Measurements from ENCODE around the gene LIG1. TPM values are rescaled to one million over a fixed set of nuclear protein-coding genes. Genes with fewer than 3 reads are reported as not detected.
"Not testable (repeated sequence)": the region's sequence is repeated elsewhere in the genome, so short reads cannot be mapped to it uniquely, and the experiment has no call there.

LIG1 gene
- total RNA-seq, 8 experiments from 2014 or later: 12.8 to 54.4 (median 24.0) TPM

DNA sequence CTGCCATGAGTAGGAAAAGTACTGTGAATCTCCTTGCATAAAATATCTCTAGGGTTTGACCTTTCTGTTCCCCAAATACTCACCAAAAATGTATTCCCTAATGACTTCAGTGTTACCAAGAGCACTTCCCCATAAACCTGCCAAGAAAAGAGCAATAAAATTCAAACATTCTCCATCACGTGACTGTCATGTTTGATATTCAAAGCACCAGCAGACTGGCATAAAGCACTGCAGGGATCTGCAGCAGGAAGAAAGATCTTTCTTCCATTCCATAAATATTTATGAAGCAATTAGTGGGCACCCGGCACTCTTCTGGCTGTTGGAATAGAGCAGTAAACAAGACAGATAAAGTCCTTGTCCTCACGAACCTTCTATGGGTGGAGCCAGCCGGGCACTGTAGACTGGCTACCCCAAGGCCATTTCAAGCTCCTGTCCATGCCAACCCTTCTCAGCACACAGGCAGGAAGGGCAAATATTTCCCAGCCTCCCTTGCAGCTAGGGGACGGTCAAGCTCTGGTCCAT lies 79.8 kb downstream of the LIG1 start:
- in situ Hi-C loops (cut with MboI; ENCODE audit: low pct_unique_long_range_greater_than_20kb in 2 of 9, low sequenced_read_pairs in 9 of 9, unreplicated experiment in 9 of 9): loop anchor here in 1 of 9 experiments (25.0 kb wide), 1 partner anchor 128 kb away; no protein-coding TSS in a partner anchor
- 0 to 58% (median 38%) methylated on average over 1 to 4 of the region's 5 CpGs; no CpG with 5 or more reads in 3 of the 10 experiments for WGBS, 10 experiments
- ATAC-seq (replicated peaks in 6 of 8): peak in 6 of 8 experiments; percentile 44 to 96 (median 80)
- H3K27ac ChIP-seq: no peak overlapping the region
- no peak overlapping the region for H3K4me3 ChIP-seq
- H3K4me1 ChIP-seq (replicated peaks in 1 of 2): no peaks in the 10 kb centered on the region

DNA sequence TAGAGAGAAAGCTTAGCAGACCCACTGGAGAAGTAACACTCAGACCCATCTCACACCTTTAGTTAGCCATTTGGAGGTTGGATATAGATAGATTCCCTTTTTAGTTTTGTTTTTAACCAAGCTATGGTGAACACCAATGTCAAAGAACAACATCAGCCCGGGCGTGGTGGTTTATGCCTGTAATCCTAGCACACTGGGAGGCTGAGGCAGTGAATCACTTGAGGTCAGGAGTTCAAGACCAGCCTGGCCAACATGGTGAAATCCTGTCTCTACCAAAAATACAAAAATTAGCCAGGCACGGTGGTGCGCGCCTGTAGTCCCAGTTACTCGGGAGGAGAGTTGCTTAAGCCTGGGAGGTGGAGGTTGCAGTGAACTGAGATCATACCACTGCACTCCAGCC lies 81.2 kb downstream of the LIG1 start:
- not testable (repeated sequence) for ATAC-seq (replicated peaks in 6 of 8); H3K4me1 ChIP-seq (replicated peaks in 1 of 2); H3K4me3 ChIP-seq; H3K27ac ChIP-seq
- 70 to 100% (median 91%) methylated on average over 2 to 4 of the region's 6 CpGs; no CpG with 5 or more reads in 3 of the 10 experiments for WGBS, 10 experiments
- in situ Hi-C loops (cut with MboI; ENCODE audit: low pct_unique_long_range_greater_than_20kb in 2 of 9, low sequenced_read_pairs in 9 of 9, unreplicated experiment in 9 of 9): loop anchor here in 1 of 9 experiments (25.0 kb wide), 1 partner anchor 127 kb away; no protein-coding TSS in a partner anchor

DNA sequence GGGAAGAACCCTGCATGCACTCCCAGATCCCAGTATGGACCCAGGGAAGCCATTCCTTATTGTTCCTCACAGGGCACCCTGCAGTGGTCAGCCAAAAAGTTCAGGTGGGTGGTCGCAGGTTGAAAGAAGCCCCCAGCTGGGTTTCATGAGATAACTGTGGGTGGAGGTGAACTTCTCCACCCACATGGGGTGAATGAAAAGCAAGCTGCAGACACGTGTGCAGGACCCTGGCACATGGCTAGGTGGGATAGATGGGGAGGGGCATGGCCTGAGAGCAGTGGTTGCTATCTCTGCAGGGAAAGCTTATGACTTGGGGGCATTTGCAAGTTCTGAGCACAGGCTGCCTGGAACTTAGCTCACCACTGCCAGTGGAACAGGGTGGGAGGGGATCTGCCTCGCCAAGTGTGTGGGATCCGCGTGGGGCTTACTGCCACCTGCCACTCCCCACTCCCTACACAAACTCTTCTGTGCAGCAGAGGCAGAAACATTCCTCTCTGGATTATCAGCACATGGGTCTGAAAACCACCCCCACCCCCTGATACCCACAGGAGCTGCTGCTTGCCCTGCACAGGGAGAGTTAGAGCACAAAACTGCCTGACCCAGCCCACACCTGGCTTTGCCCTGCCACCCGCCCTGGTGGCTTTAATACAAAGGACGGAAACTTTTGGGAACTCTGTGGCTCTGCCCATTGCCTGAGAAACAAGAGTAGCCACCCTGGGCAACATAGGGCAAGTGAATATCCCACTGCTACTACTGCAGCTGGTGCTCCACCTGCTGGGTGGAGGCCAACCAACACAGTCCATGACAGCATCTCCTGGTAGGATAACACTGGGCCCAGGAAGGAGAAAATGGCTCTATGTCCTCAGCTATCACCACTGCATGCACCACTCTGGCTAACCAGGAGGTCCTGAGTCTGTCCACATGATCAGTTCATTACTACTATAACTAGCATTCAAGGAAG lies 84.0 kb downstream of the LIG1 start:
- H3K4me1 ChIP-seq (replicated peaks in 1 of 2): no peaks in the 10 kb centered on the region
- no peak overlapping the region for H3K4me3 ChIP-seq
- no peak for ATAC-seq (replicated peaks in 6 of 8)
- no peak overlapping the region for H3K27ac ChIP-seq
- WGBS, 10 experiments: 63 to 82% (median 75%) methylated on average over 1 to 3 of the region's 7 CpGs; no CpG with 5 or more reads in 7 of the 10 experiments
- in situ Hi-C loops (cut with MboI; ENCODE audit: low pct_unique_long_range_greater_than_20kb in 2 of 9, low sequenced_read_pairs in 9 of 9, unreplicated experiment in 9 of 9): loop anchor here in 1 of 9 experiments (25.0 kb wide), 1 partner anchor 124 kb away; no protein-coding TSS in a partner anchor

DNA sequence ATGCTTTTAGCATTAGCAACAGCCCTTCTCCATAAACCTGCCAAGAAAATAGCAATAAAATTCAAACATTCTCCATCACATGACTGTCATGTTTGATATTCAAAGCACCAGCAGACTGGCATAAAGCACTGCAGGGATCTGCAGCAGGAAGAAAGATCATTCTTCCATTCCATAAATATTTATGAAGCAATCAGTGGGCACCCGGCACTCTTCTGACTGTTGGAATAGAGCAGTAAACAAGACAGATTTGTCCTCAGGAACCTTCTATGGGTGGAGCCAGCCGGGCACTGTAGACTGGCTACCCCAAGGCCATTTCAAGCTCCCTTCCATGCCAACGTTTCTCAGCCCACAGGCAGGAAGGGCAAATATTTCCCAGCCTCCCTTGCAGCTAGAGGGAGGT lies 85.1 kb downstream of the LIG1 start:
- peak; percentile 21 to 94 (median 66) for ATAC-seq (replicated peaks in 6 of 8)
- no peak overlapping the region for H3K27ac ChIP-seq
- H3K4me3 ChIP-seq: no peak overlapping the region
- 0 to 67% (median 30%) methylated on average over 1 to 2 of the region's 3 CpGs; no CpG with 5 or more reads in 3 of the 10 experiments for WGBS, 10 experiments
- in situ Hi-C loops (cut with MboI; ENCODE audit: low pct_unique_long_range_greater_than_20kb in 2 of 9, low sequenced_read_pairs in 9 of 9, unreplicated experiment in 9 of 9): loop anchor here in 1 of 9 experiments (25.0 kb wide), 1 partner anchor 123 kb away; no protein-coding TSS in a partner anchor
- no peaks in the 10 kb centered on the region for H3K4me1 ChIP-seq (replicated peaks in 1 of 2)

DNA sequence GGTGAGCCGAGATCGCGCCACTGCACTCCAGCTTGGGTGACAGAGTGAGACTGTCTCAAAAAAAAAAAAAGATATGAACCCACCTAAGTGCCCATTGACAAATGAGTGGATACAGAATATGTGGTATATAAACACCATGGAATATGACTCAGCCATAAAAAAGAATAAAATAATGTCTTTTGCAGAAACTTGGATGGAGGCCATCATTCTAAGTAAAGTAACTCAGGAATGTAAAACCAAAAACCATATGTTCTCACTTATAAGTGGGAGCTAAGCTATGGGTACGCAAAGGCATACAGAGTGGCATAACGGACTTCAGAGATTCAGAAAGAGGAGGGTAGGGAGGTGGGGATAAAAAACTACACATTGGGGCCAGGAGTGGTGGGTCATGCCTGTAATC lies 89.0 kb downstream of the LIG1 start:
- H3K4me3 ChIP-seq: no peak overlapping the region
- ATAC-seq (replicated peaks in 6 of 8): no peak
- no peak overlapping the region for H3K27ac ChIP-seq
- 57 to 100% (median 90%) methylated on average over 1 to 5 of the region's 5 CpGs; no CpG with 5 or more reads in 2 of the 10 experiments for WGBS, 10 experiments
- H3K4me1 ChIP-seq (replicated peaks in 1 of 2): no peaks in the 10 kb centered on the region
- in situ Hi-C loops (cut with MboI; ENCODE audit: low pct_unique_long_range_greater_than_20kb in 2 of 9, low sequenced_read_pairs in 9 of 9, unreplicated experiment in 9 of 9): loop anchor here in 1 of 9 experiments (25.0 kb wide), 1 partner anchor 119 kb away; no protein-coding TSS in a partner anchor

DNA sequence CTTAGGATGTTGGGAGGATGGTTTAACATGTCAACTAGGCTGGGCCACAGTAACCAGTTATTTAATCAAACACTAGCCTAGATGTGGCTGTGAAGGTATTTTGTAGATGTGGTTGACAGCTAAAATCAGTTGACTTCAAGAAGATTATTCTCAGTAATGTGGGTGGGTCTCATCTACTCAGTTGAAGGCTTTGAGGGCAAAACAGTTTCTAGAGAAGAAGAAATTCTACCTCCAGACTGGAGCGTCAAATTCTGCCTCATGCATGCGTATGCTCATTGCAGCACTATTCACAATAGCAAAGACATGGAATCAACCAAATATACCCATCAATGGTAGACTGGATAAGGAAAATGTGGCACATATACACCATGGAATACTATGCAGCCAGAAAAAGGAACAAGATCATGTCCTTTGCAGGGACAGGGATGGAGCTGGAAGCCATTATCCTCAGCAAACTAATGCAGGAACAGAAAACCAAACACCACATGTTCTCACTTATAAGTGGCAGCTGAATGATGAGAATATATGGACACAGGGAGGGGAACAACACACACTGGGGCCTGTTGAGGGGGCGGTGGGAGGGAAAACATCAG lies 99.9 kb downstream of the LIG1 start:
- WGBS, 10 experiments: 80 to 100% (median 93%) methylated on average over 1 to 2 of the region's 3 CpGs; no CpG with 5 or more reads in 5 of the 10 experiments
- H3K27ac ChIP-seq; H3K4me1 ChIP-seq (replicated peaks in 1 of 2); in situ Hi-C loops (cut with MboI; ENCODE audit: low pct_unique_long_range_greater_than_20kb in 2 of 9, low sequenced_read_pairs in 9 of 9, unreplicated experiment in 9 of 9); H3K4me3 ChIP-seq; ATAC-seq (replicated peaks in 6 of 8): not testable (repeated sequence)

DNA sequence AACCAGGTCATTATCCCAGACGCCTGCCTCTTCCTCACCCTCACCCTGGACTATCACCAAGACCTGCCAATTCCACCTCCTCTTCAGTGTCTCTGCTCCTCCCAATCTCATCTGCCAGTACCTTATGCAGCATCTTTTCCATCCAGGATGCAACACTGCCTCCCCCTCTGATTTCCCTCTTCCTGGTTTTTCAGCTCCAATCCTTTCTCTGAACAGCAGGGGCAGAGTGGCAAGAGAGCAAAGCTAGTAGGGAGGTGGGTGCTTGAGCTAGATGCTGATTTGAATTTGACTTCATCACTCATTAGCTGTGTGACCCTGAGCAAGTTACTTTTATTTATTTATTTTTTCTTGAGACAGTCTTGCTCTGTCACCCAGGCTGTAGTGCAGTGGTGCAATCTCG lies 100.7 kb downstream of the LIG1 start:
- in situ Hi-C loops (cut with MboI; ENCODE audit: low pct_unique_long_range_greater_than_20kb in 2 of 9, low sequenced_read_pairs in 9 of 9, unreplicated experiment in 9 of 9): no loop called here
- no peak overlapping the region for H3K27ac ChIP-seq
- WGBS, 10 experiments: 100% methylated on average over 1 to 2 of the region's 2 CpGs; no CpG with 5 or more reads in 7 of the 10 experiments
- H3K4me3 ChIP-seq: no peak overlapping the region
- no peak for ATAC-seq (replicated peaks in 6 of 8)
- H3K4me1 ChIP-seq (replicated peaks in 1 of 2): no peaks in the 10 kb centered on the region

Other genes with a start within 250 kb of the LIG1 start
- not detected for gene BSPH1, start 178.2 kb downstream of the LIG1 start, total RNA-seq
- gene ELSPBP1, start 175.7 kb downstream of the LIG1 start, total RNA-seq: 1 to 10 TPM in 2 of 8 experiments, under 1 TPM in 2, not detected in 4; 0.22 to 2.1 (median 1.1) TPM
- gene CABP5, start 126.3 kb downstream of the LIG1 start, total RNA-seq: under 1 TPM in 1 of 8 experiments, not detected in 7; 0.43 TPM
- 10 to 100 TPM in 4 of 8 experiments, 1 to 10 TPM in 4; 3.5 to 20.5 (median 8.9) TPM for gene PLA2G4C, start 59.5 kb downstream of the LIG1 start, total RNA-seq
- 1 to 10 TPM; 1.1 to 3.9 (median 2.4) TPM for gene ZSWIM9, start 336 bp upstream of the LIG1 start, total RNA-seq
- gene CARD8, start 85.6 kb upstream of the LIG1 start, total RNA-seq: 10 to 100 TPM; 12.3 to 35.1 (median 16.8) TPM
- gene ZNF114, start 99.7 kb upstream of the LIG1 start, total RNA-seq: 1 to 10 TPM in 6 of 8 experiments, under 1 TPM in 2; 0.15 to 6.4 (median 4.0) TPM
- 100 to 1,000 TPM in 2 of 8 experiments, 10 to 100 TPM in 4, 1 to 10 TPM in 2; 5.3 to 382 (median 35.3) TPM for gene EMP3, start 155.2 kb upstream of the LIG1 start, total RNA-seq
- gene TMEM143, start 193.6 kb upstream of the LIG1 start, total RNA-seq: 10 to 100 TPM in 1 of 8 experiments, 1 to 10 TPM in 7; 4.0 to 12.7 (median 7.9) TPM
- gene SYNGR4, start 194.0 kb upstream of the LIG1 start, total RNA-seq: 1 to 10 TPM in 1 of 8 experiments, not detected in 7; 1.4 TPM
- 100 to 1,000 TPM in 4 of 8 experiments, 10 to 100 TPM in 4; 79.6 to 120 (median 96.8) TPM for gene KDELR1, start 221.2 kb upstream of the LIG1 start, total RNA-seq
- 1 to 10 TPM in 4 of 8 experiments, under 1 TPM in 4; 0.31 to 3.2 (median 1.2) TPM for gene GRIN2D, start 223.3 kb upstream of the LIG1 start, total RNA-seq